Stomach (tissue), 4 donors: ENCODE data around the gene BAIAP3.

ENCODE experiments used
- CTCF ChIP-seq, 7 experiments: fragments of 450-650 bp in 4 of 7; fragments of 200-600 bp in 3 of 7; sonication (generic) in 3 of 7; IDR thresholded peaks; one replicate each; pipeline ENCODE4 v1.5.1; 2016 to 2019; ENCODE audit warnings: antibody characterized with exemption in 7 of 7, control low read depth in 2 of 7, mild to moderate bottlenecking in 1 of 7
- EP300 ChIP-seq: sonication (generic); formaldehyde crosslinking; IDR thresholded peaks from one replicate; pipeline ENCODE4 v1.6.1; 2017; ENCODE audit warnings: antibody characterized with exemption
- POLR2A ChIP-seq, 4 donors: fragments of 450-650 bp; IDR thresholded peaks; one replicate each; pipeline ENCODE4 v1.6.1; 2016; ENCODE audit warnings: antibody characterized with exemption in 4 of 4, control low read depth in 2 of 4, mild to moderate bottlenecking in 1 of 4, moderate library complexity in 1 of 4
- POLR2AphosphoS5 ChIP-seq, 3 donors: sonication (generic); formaldehyde crosslinking; IDR thresholded peaks; one replicate each; pipeline ENCODE4 v1.6.1; 2016; ENCODE audit warnings: antibody characterized with exemption in 3 of 3

GRCh38 chr16:1322407-1322806, 11.0 kb upstream of the BAIAP3 start:
- TF ChIP-seq POLR2A (IDR thresholded peaks at IDR 0.05) (no peak), POLR2AphosphoS5 (IDR thresholded peaks at IDR 0.05) (no peak), CTCF (IDR thresholded peaks at IDR 0.05) (no peak), EP300 (no peak)
